Naive B cell (primary cell): Measurements from ENCODE around the gene RNF145. TPM values are rescaled to one million over a fixed set of nuclear protein-coding genes. Genes with fewer than 3 reads are reported as not detected.
A peak's percentile ranks its signal among the peaks of the same experiment; 100 is the strongest.
"Not testable (repeated sequence)": the region's sequence is repeated elsewhere in the genome, so short reads cannot be mapped to it uniquely, and the experiment has no call there.

Experiments
- ATAC-seq, 2 donors: fragments of 150-1000 bp; cut with Tn5 transposase; 2 replicates each; pipeline ENCODE4 v1.10.0; 2021; ENCODE audit warnings: low read depth in 2 of 2, mild to moderate bottlenecking in 2 of 2, moderate library complexity in 2 of 2
- DNase-seq: peaks from one replicate; pipeline ENCODE4 v3.0.0; 2022
- H3K27ac Mint-ChIP-seq, 6 donors: one replicate each; pipeline ENCODE4 v1.8.0; 2020 to 2022; ENCODE audit warnings: mild to moderate bottlenecking in 6 of 6, mixed read lengths in 6 of 6, moderate library complexity in 5 of 6, inconsistent platforms in 2 of 6
- H3K27me3 Mint-ChIP-seq, 3 donors: one replicate each; pipeline ENCODE4 v1.8.0; 2021 to 2022; ENCODE audit warnings: mixed read lengths in 3 of 3, mild to moderate bottlenecking in 1 of 3
- H3K36me3 Mint-ChIP-seq, 2 donors: one replicate each; pipeline ENCODE4 v1.8.0; 2020 to 2022; ENCODE audit warnings: mixed read lengths in 2 of 2, inconsistent platforms in 1 of 2, mild to moderate bottlenecking in 1 of 2
- H3K4me1 Mint-ChIP-seq, 3 donors: one replicate each; pipeline ENCODE4 v1.8.0; 2020 to 2022; ENCODE audit warnings: mixed read lengths in 3 of 3, inconsistent platforms in 1 of 3, mild to moderate bottlenecking in 1 of 3, moderate library complexity in 1 of 3
- H3K4me3 Mint-ChIP-seq, 8 donors: one replicate each; pipeline ENCODE4 v1.8.0; 2020 to 2022; ENCODE audit warnings: mild to moderate bottlenecking in 8 of 8, mixed read lengths in 8 of 8, moderate library complexity in 8 of 8, inconsistent platforms in 2 of 8
- H3K9me3 Mint-ChIP-seq, 7 donors: one replicate each; pipeline ENCODE4 v1.8.0; 2020 to 2022; ENCODE audit warnings: mixed read lengths in 7 of 7, mild to moderate bottlenecking in 5 of 7, inconsistent platforms in 2 of 7, moderate library complexity in 1 of 7
- polyA plus RNA-seq, 6 donors: library from polyadenylated mRNA; unstranded; fragments of 300-500 nt; fragmentation: Illumina TruSeq; gene quantifications; one replicate each; pipeline ENCODE4 v1.2.3, GENCODE V29; 2021; ENCODE audit warnings: low read depth in 6 of 6

Gene RNF145
- polyA plus RNA-seq, 6 donors from 2014 or later, result 8.8 to 14.4 (median 10.4) TPM

- DNase-seq, H3K27me3 Mint-ChIP-seq, H3K36me3 Mint-ChIP-seq, H3K9me3 Mint-ChIP-seq, H3K4me1 Mint-ChIP-seq, H3K4me3 Mint-ChIP-seq, H3K27ac Mint-ChIP-seq, ATAC-seq: not testable (repeated sequence)
Observed at GRCh38 chr5:159235871-159236520, 26.6 kb upstream of the RNF145 start.

GRCh38 chr5:159231167-159231566, 21.8 kb upstream of the RNF145 start:
- Mint-ChIP-seq H3K9me3 (no peaks in the 10 kb centered on the region), H3K4me1 (no peaks in the 10 kb centered on the region), H3K27ac (no peak overlapping the region), H3K4me3 (no peak overlapping the region), H3K36me3 (no peaks in the 10 kb centered on the region), H3K27me3 (peaks cover 0 to 15% (median 5%) of the 10 kb centered on the region in 3 donors)
- DNase-seq, result no peak
- ATAC-seq, result no peak

DNA sequence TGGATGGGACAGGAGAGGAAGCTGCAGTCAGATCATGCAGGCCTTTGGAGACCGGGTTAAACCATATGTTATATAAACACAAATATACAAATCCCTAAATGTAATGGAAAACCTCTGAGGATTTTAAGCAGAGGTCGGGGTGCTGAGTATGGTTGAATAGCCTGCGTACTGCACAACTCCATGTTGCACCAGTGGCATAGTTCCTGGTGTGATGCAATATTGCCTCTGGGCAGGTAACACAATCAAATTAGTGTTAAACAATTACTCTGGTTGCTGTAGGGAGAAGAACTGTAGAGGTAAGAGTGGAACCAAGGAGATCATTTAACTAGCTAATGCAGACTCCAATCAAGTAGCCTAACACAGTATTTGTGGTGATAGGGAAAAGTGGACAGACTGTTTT, 21.3 kb upstream of the RNF145 start:
- no peak overlapping the region for H3K4me3 Mint-ChIP-seq
- H3K4me1 Mint-ChIP-seq, result no peaks in the 10 kb centered on the region
- DNase-seq, result no peak
- ATAC-seq, result no peak
- H3K27me3 Mint-ChIP-seq, result peaks cover 0 to 15% (median 5%) of the 10 kb centered on the region in 3 donors
- no peak overlapping the region for H3K27ac Mint-ChIP-seq
- no peaks in the 10 kb centered on the region for H3K36me3 Mint-ChIP-seq
- H3K9me3 Mint-ChIP-seq, result no peaks in the 10 kb centered on the region

DNA sequence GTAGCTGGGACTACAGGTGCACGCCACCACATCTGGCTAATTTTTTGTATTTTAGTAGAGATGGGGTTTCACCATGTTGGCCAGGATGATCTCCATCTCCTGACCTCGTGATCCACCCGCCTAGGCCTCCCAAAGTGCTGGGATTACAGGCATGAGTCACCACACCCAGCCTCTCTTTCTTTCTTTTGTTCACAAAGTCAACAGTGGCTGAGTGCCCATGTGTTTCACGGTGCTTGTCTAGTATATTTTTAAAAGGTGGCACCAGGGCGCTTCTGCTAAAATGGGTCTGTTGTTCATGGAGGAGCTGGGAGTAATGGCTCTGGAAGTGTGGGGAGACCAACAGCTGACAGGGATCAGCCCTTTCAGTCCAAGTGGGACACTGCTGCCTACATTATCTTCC, 18.7 kb upstream of the RNF145 start:
- H3K27ac Mint-ChIP-seq, H3K4me3 Mint-ChIP-seq, ATAC-seq, H3K4me1 Mint-ChIP-seq, DNase-seq, H3K36me3 Mint-ChIP-seq, H3K9me3 Mint-ChIP-seq: not testable (repeated sequence)
- H3K27me3 Mint-ChIP-seq, result peaks cover 0 to 15% (median 5%) of the 10 kb centered on the region in 3 donors

GRCh38 chr5:159227452-159227851, 18.1 kb upstream of the RNF145 start:
- ATAC-seq (no peak), DNase-seq (no peak)
- no peaks in the 10 kb centered on the region for H3K9me3 Mint-ChIP-seq
- H3K4me1 Mint-ChIP-seq, result no peaks in the 10 kb centered on the region
- no peak overlapping the region for H3K4me3 Mint-ChIP-seq
- H3K36me3 Mint-ChIP-seq, result no peaks in the 10 kb centered on the region
- no peak overlapping the region for H3K27ac Mint-ChIP-seq
- peaks cover 0 to 10% (median 5%) of the 10 kb centered on the region in 3 donors for H3K27me3 Mint-ChIP-seq

DNA sequence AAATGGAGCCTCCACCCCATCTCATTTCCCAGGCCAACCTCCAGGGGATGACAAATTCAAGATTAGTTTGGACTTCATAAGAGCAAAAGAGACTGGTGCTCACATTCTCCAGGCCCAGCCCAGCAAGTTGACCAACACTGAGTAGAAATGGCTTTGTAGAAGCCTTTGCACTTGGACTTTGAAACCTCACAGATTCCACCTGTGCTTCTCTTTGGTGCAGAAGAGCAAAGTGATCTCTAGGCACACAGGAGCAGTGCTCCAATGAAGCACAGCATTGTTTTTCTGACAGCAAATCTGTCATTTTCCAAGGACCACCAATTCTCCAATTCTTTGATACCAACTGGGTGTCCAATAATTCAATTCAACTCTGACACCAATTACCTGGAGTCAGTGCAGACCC, 17.1 kb upstream of the RNF145 start:
- DNase-seq, result no peak
- no peaks in the 10 kb centered on the region for H3K4me1 Mint-ChIP-seq
- ATAC-seq, result no peak

GRCh38 chr5:159224471-159224870, 15.1 kb upstream of the RNF145 start:
- H3K9me3 Mint-ChIP-seq, result no peaks in the 10 kb centered on the region
- no peak overlapping the region for H3K27ac Mint-ChIP-seq
- H3K4me1 Mint-ChIP-seq, result no peaks in the 10 kb centered on the region
- no peaks in the 10 kb centered on the region for H3K36me3 Mint-ChIP-seq
- no peak for DNase-seq
- ATAC-seq, result no peak
- no peak overlapping the region for H3K4me3 Mint-ChIP-seq
- H3K27me3 Mint-ChIP-seq, result no peaks in the 10 kb centered on the region

More for the DNA sequence above, 17.1 kb upstream of the RNF145 start:
- Mint-ChIP-seq H3K36me3 (no peaks in the 10 kb centered on the region), H3K4me3 (no peak overlapping the region), H3K27ac (no peak overlapping the region), H3K27me3 (peaks cover 0 to 8% (median 5%) of the 10 kb centered on the region in 3 donors), H3K9me3 (no peaks in the 10 kb centered on the region)

GRCh38 chr5:159223469-159223868, 14.1 kb upstream of the RNF145 start:
- DNase-seq (no peak), ATAC-seq (no peak)
- H3K4me1 Mint-ChIP-seq, result no peaks in the 10 kb centered on the region
- H3K36me3 Mint-ChIP-seq, result no peaks in the 10 kb centered on the region
- H3K9me3 Mint-ChIP-seq, result no peaks in the 10 kb centered on the region
- no peak overlapping the region for H3K27ac Mint-ChIP-seq
- H3K27me3 Mint-ChIP-seq, result peaks cover 0 to 4% (median 0%) of the 10 kb centered on the region in 3 donors
- H3K4me3 Mint-ChIP-seq, result no peak overlapping the region

- ATAC-seq, result no peak
- no peak overlapping the region for H3K27ac Mint-ChIP-seq
- no peaks in the 10 kb centered on the region for H3K36me3 Mint-ChIP-seq
- no peak overlapping the region for H3K4me3 Mint-ChIP-seq
- H3K4me1 Mint-ChIP-seq, result peaks cover 0 to 3% (median 0%) of the 10 kb centered on the region in 3 donors
- peaks cover 0 to 5% (median 0%) of the 10 kb centered on the region in 3 donors for H3K27me3 Mint-ChIP-seq
- DNase-seq, result no peak
- no peaks in the 10 kb centered on the region for H3K9me3 Mint-ChIP-seq
Observed at GRCh38 chr5:159220206-159220605, 10.9 kb upstream of the RNF145 start.

DNA sequence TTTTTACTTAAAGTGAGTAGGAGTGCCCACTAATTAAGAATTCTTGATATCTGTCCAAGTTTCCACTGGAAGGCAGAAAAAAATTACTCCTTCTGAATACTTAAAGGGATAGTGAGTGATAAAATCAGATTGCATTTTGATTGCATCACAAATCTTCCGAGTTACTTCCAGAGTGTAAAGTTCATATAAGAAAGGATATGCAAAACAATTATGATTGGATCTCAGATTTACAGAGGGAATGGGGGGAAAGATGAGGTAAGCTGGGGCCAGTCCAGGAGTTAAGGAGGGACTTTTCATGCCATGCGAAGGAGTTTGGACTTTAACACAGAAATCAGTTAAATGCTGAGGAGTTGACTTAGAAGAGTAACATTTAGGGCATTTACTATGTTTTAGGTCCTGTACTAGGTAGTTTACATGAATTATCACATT, 9.3 kb upstream of the RNF145 start:
- H3K4me3 Mint-ChIP-seq, result no peak overlapping the region
- H3K36me3 Mint-ChIP-seq, result no peaks in the 10 kb centered on the region
- H3K27me3 Mint-ChIP-seq, result peaks cover 0 to 5% (median 0%) of the 10 kb centered on the region in 3 donors
- no peaks in the 10 kb centered on the region for H3K9me3 Mint-ChIP-seq
- H3K27ac Mint-ChIP-seq, result no peak overlapping the region
- ATAC-seq (no peak), DNase-seq (no peak)
- H3K4me1 Mint-ChIP-seq, result peaks cover 0 to 3% (median 0%) of the 10 kb centered on the region in 3 donors

DNA sequence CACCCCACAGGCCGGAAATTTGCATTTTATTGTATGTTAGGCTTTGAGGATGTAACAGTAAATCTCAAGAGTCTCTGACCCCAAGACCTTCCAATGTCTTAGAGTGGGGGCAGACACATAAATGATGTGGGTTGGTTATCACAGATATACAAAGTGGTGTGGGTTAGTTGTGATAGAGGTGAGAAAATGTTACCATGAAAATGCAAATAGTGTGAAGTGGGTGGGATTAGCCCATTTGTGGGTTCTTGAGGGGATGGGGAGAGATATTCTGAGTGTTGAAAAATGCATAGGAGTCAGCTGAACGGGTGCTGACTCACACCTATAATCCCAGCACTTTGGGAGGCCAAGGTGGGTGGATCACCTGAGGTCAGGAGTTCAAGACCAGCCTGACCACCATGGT, 7.9 kb upstream of the RNF145 start:
- peaks cover 0 to 3% (median 0%) of the 10 kb centered on the region in 3 donors for H3K4me1 Mint-ChIP-seq
- H3K36me3 Mint-ChIP-seq, result no peaks in the 10 kb centered on the region
- peaks cover 0 to 5% (median 0%) of the 10 kb centered on the region in 3 donors for H3K27me3 Mint-ChIP-seq
- no peak for DNase-seq
- H3K4me3 Mint-ChIP-seq, result no peak overlapping the region
- peak overlapping the region in 2 of 6 donors; percentile 1 to 6 for H3K27ac Mint-ChIP-seq
- no peak for ATAC-seq
- no peaks in the 10 kb centered on the region for H3K9me3 Mint-ChIP-seq

GRCh38 chr5:159216454-159216853, 7.1 kb upstream of the RNF145 start:
- Mint-ChIP-seq H3K4me3 (no peak overlapping the region), H3K4me1 (peaks cover 5 to 8% (median 7%) of the 10 kb centered on the region in 3 donors), H3K9me3 (no peaks in the 10 kb centered on the region), H3K36me3 (no peaks in the 10 kb centered on the region), H3K27me3 (peaks cover 0 to 5% (median 0%) of the 10 kb centered on the region in 3 donors), H3K27ac (no peak overlapping the region)
- ATAC-seq (no peak), DNase-seq (no peak)

- peaks cover 8 to 11% (median 9%) of the 10 kb centered on the region in 3 donors for H3K4me1 Mint-ChIP-seq
- no peaks in the 10 kb centered on the region for H3K9me3 Mint-ChIP-seq
- peaks cover 0 to 5% (median 0%) of the 10 kb centered on the region in 3 donors for H3K27me3 Mint-ChIP-seq
- H3K27ac Mint-ChIP-seq, result no peak overlapping the region
- no peak overlapping the region for H3K4me3 Mint-ChIP-seq
- no peaks in the 10 kb centered on the region for H3K36me3 Mint-ChIP-seq
- no peak for DNase-seq
- no peak for ATAC-seq
Observed at GRCh38 chr5:159215886-159216285, 6.5 kb upstream of the RNF145 start.

GRCh38 chr5:159214486-159215271, 5.3 kb upstream of the RNF145 start:
- H3K27me3 Mint-ChIP-seq, result peaks cover 0 to 5% (median 0%) of the 10 kb centered on the region in 3 donors
- no peaks in the 10 kb centered on the region for H3K36me3 Mint-ChIP-seq
- H3K4me1 Mint-ChIP-seq, result peaks cover 18 to 23% (median 20%) of the 10 kb centered on the region in 3 donors
- no peaks in the 10 kb centered on the region for H3K9me3 Mint-ChIP-seq
- no peak overlapping the region for H3K4me3 Mint-ChIP-seq
- no peak overlapping the region for H3K27ac Mint-ChIP-seq
- no peak for DNase-seq
- no peak for ATAC-seq
